K562 (cell line): ENCODE measurements around the gene NECAP2. TPM values are rescaled to one million over a fixed set of nuclear protein-coding genes. Genes with fewer than 3 reads are reported as not detected.

ENCODE experiments used
- CCNT2 ChIP-seq: IDR thresholded peaks from 2 replicates; pipeline ENCODE4 v1.6.1; 2011; ENCODE audit warnings: borderline replicate concordance, low read depth, mild to moderate bottlenecking, moderate library complexity, mixed read lengths, low read length; ENCODE audit not compliant: insufficient read length; ENCODE audit errors: extremely low read depth
- GABPA ChIP-seq: fragments of 200-800 bp; sonication (Bioruptor generic); conservative IDR thresholded peaks from 2 replicates; pipeline ENCODE4 v1.6.1; 2016; ENCODE audit warnings: low read depth, missing genetic modification characterization, missing compliant biosample characterization
- GTF2F1 ChIP-seq: IDR thresholded peaks from 2 replicates; pipeline ENCODE4 v1.6.1; 2011; ENCODE audit warnings: low read depth, low read length, improper control_type of control experiment
- HMBOX1 ChIP-seq: sonication (generic); IDR thresholded peaks from 2 replicates; pipeline ENCODE4 v1.6.1; 2016
- NCOR1 ChIP-seq: fragments of 450-650 bp; IDR thresholded peaks from 2 replicates; pipeline ENCODE4 v1.6.1; 2016; ENCODE audit warnings: mild to moderate bottlenecking, moderate library complexity
- PHF20 ChIP-seq: fragments of 450-650 bp; IDR thresholded peaks from 2 replicates; pipeline ENCODE4 v1.6.1; 2018; ENCODE audit not compliant: partially characterized antibody
- PRDM10 ChIP-seq: fragments of 450-650 bp; IDR thresholded peaks from 2 replicates; pipeline ENCODE4 v1.6.1; 2018; ENCODE audit not compliant: partially characterized antibody
- RAD21 ChIP-seq, 2 experiments: fragments of 250-450 bp in 1 of 2; fragments of 450-650 bp in 1 of 2; sonication (Bioruptor Pico) in 1 of 2; formaldehyde crosslinking in 1 of 2; IDR thresholded peaks in 1 of 2; conservative IDR thresholded peaks in 1 of 2; 2 replicates each; pipeline versions ENCODE4 v1.4.0 to v1.8.0; 2020 to 2022; ENCODE audit warnings: mild to moderate bottlenecking in 2 of 2, moderate library complexity in 1 of 2
- RERE ChIP-seq: sonication (generic); formaldehyde crosslinking; IDR thresholded peaks from 2 replicates; pipeline ENCODE4 v1.8.0; 2023; ENCODE audit warnings: missing genetic modification reagents, mild to moderate bottlenecking, borderline replicate concordance
- STAG1 ChIP-seq: sonication (generic); formaldehyde crosslinking; IDR thresholded peaks from 2 replicates; pipeline ENCODE4 v1.5.0; 2020; ENCODE audit warnings: missing genetic modification reagents, borderline replicate concordance
- TOE1 ChIP-seq, 2 experiments: fragments of 450-650 bp in 1 of 2; sonication (generic) in 1 of 2; formaldehyde crosslinking in 1 of 2; IDR thresholded peaks; 2 replicates each; pipeline versions ENCODE4 v1.7.1 to v1.8.0; 2016 to 2022; ENCODE audit warnings: borderline replicate concordance in 2 of 2, mild to moderate bottlenecking in 2 of 2, antibody characterized with exemption in 1 of 2, inconsistent platforms in 1 of 2, low read depth in 1 of 2, missing genetic modification reagents in 1 of 2, moderate library complexity in 1 of 2
- ZNF263 ChIP-seq: sonication (generic); formaldehyde crosslinking; IDR thresholded peaks from 2 replicates; pipeline ENCODE4 v1.8.0; 2022; ENCODE audit warnings: mild to moderate bottlenecking, missing genetic modification reagents, borderline replicate concordance
- polyA plus RNA-seq, 8 experiments: library from polyadenylated mRNA; depleted of rRNA in 4 of 8; stranded (reverse) in 5 of 8; unstranded in 3 of 8; fragments of >200 nt; fragmentation: Nextera tagmentation in 2 of 8; fragmentation: Illumina TruSeq in 1 of 8; extraction: Ambion mirVana in 2 of 8; extraction: Trizol in 1 of 8; gene quantifications; 2 replicates each; pipeline versions ENCODE4 v1.2.1 to v1.2.3, GENCODE V29; 2011 to 2014; ENCODE audit warnings: inconsistent platforms in 1 of 8, missing spikeins in 1 of 8
- total RNA-seq, 7 experiments: library from RNA; depleted of rRNA in 6 of 7; stranded (reverse); fragments of >200 nt in 6 of 7; fragmentation: Illumina TruSeq in 2 of 7; extraction: Trizol in 2 of 7; gene quantifications; 2 replicates each; pipeline versions ENCODE4 v1.2.1 to v1.2.3, GENCODE V29; 2011 to 2021; ENCODE audit warnings: low replicate concordance in 1 of 7
- TF ChIP-seq, protein P1 (sequence below): fragments of 450-650 bp; IDR thresholded peaks from 2 replicates; pipeline ENCODE4 v1.6.1; 2016

The NECAP2 gene
- total and polyA plus RNA-seq, 9 of the 15 experiments (the other 6 are each of a cell fraction or from before 2014, with no cell fraction given), result 22.7 to 107 (median 79.2) TPM

DNA sequence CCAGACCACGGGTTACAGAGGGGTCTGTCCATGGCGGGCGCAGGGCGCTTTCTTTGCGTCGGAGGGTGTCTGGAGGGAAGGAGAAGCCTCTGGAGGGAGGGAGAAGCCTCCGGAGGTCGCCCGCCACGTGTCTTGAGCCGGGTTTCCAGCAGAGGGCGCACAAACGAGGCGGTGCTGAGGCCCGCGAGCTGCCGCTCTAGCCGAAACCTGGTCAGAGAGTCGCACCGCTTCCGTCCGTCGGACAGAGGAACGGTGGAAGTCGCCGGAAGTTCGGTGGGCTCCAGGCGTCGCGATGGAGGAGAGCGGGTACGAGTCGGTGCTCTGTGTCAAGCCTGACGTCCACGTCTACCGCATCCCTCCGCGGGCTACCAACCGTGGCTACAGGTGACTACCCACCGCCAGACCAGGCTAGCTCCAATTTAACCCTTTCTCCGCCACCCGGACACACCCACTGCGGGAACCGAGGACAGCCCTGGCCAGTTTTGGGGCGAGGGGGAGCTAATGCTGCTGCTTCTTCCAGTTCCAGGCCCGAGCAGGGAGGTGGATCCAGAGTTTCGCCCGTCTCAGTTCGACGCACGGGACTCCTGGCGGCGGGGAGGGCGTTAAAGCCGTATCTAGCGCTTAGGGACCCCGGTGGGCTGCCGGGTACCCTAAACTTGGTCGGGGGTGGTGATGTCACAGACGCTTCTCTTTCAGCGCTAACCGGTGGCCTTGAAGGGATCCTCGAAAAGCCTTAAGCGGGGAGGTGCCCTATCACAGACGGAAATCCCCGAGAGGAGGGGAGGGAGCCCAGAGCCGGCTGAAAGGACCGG, at the start of gene NECAP2 (continued):
- TF ChIP-seq GABPA (tag) (peak; percentile 95), HMBOX1 (no peak), ZNF263 (peak; percentile 54; the same call in 1 of the 2 replicates), RAD21 (CRISPR knock-in tag; conservative IDR thresholded peaks at IDR 0.05 in 1 of 2, IDR thresholded peaks at IDR 0.05 in 1 of 2) (peak; percentile 48 to 61), NCOR1 (peak; percentile 29; the same call in 1 of the 2 replicates), STAG1 (CRISPR knock-in tag) (peak; percentile 55; the same call in 1 of the 2 replicates), TOE1 (IDR thresholded peaks at IDR 0.05; ENCODE audit: borderline replicate concordance) (peak; percentile 81; the same call in 1 of the 2 replicates), TOE1 (CRISPR knock-in tag; IDR thresholded peaks at IDR 0.05; ENCODE audit: borderline replicate concordance, low read depth) (0 out of 2 replicates have a peak, but pooled peaks have one; percentile 35), GTF2F1 (peak; percentile 92), PHF20 (peak; percentile 89), PRDM10 (peak; percentile 38), CCNT2 (peak; percentile 24), RERE (CRISPR knock-in tag) (no peak)
- TF ChIP-seq, protein P1, sequence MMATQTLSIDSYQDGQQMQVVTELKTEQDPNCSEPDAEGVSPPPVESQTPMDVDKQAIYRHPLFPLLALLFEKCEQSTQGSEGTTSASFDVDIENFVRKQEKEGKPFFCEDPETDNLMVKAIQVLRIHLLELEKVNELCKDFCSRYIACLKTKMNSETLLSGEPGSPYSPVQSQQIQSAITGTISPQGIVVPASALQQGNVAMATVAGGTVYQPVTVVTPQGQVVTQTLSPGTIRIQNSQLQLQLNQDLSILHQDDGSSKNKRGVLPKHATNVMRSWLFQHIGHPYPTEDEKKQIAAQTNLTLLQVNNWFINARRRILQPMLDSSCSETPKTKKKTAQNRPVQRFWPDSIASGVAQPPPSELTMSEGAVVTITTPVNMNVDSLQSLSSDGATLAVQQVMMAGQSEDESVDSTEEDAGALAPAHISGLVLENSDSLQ, result peak; percentile 42; the same call in 1 of the 2 replicates
